ENCODE measurements around the gene EMD. TPM values are rescaled to one million over a fixed set of nuclear protein-coding genes. Genes with fewer than 3 reads are reported as not detected.

Gene EMD
- total RNA-seq, 1 donor from 2014 or later: 55.6 TPM

- H3K27ac ChIP-seq (replicated peaks): no peak overlapping the region
- DNase-seq: no peak
- intact Hi-C loops (cut with micrococcal nuclease): no loop called here
- no peaks in the 10 kb centered on the region for H3K27me3 ChIP-seq (ENCODE audit: low read depth)
- H3K4me3 ChIP-seq: peak overlapping the region; percentile 83
- H3K9me3 ChIP-seq (replicated peaks): no peaks in the 10 kb centered on the region
- TF ChIP-seq, protein P1, sequence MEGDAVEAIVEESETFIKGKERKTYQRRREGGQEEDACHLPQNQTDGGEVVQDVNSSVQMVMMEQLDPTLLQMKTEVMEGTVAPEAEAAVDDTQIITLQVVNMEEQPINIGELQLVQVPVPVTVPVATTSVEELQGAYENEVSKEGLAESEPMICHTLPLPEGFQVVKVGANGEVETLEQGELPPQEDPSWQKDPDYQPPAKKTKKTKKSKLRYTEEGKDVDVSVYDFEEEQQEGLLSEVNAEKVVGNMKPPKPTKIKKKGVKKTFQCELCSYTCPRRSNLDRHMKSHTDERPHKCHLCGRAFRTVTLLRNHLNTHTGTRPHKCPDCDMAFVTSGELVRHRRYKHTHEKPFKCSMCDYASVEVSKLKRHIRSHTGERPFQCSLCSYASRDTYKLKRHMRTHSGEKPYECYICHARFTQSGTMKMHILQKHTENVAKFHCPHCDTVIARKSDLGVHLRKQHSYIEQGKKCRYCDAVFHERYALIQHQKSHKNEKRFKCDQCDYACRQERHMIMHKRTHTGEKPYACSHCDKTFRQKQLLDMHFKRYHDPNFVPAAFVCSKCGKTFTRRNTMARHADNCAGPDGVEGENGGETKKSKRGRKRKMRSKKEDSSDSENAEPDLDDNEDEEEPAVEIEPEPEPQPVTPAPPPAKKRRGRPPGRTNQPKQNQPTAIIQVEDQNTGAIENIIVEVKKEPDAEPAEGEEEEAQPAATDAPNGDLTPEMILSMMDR (IDR thresholded peaks at IDR 0.05; ENCODE audit: borderline replicate concordance): no peak
- peaks cover 31% of the 10 kb centered on the region for H3K4me1 ChIP-seq
- peaks cover 18% of the 10 kb centered on the region for H3K36me3 ChIP-seq
Observed at GRCh38 chrX:154429711-154430110, 50.6 kb downstream of the EMD start.

GRCh38 chrX:154430479-154430878, 51.4 kb downstream of the EMD start:
- Histone ChIP-seq H3K27ac (replicated peaks) (peak overlapping the region; percentile 40), H3K36me3 (peaks cover 20% of the 10 kb centered on the region), H3K27me3 (ENCODE audit: low read depth) (no peaks in the 10 kb centered on the region), H3K4me3 (no peak overlapping the region), H3K9me3 (replicated peaks) (no peaks in the 10 kb centered on the region), H3K4me1 (peaks cover 31% of the 10 kb centered on the region)
- no peak for DNase-seq
- TF ChIP-seq, protein P1 (IDR thresholded peaks at IDR 0.05; ENCODE audit: borderline replicate concordance): no peak
- intact Hi-C loops (cut with micrococcal nuclease): no loop called here

- Histone ChIP-seq H3K9me3 (replicated peaks) (no peaks in the 10 kb centered on the region), H3K27me3 (ENCODE audit: low read depth) (no peaks in the 10 kb centered on the region), H3K4me3 (no peak overlapping the region), H3K27ac (replicated peaks) (peak overlapping the region; percentile 40), H3K36me3 (peaks cover 25% of the 10 kb centered on the region), H3K4me1 (peaks cover 31% of the 10 kb centered on the region)
- intact Hi-C loops (cut with micrococcal nuclease): no loop called here
- DNase-seq: no peak
- TF ChIP-seq, protein P1 (IDR thresholded peaks at IDR 0.05; ENCODE audit: borderline replicate concordance): no peak
Observed at GRCh38 chrX:154430916-154431315, 51.8 kb downstream of the EMD start.

Other genes starting within 250 kb of the EMD start
- not detected for gene OPN1LW, start 235.1 kb upstream of the EMD start, total RNA-seq
- gene OPN1MW, start 196.7 kb upstream of the EMD start, total RNA-seq: not detected
- not detected for gene OPN1MW2, start 159.5 kb upstream of the EMD start, total RNA-seq
- gene OPN1MW3, start 121.7 kb upstream of the EMD start, total RNA-seq: not detected
- not detected for gene TEX28, start 84.2 kb upstream of the EMD start, total RNA-seq
- gene TKTL1, start 83.5 kb upstream of the EMD start, total RNA-seq: 11.7 TPM
- 225 TPM for gene FLNA, start 4.7 kb upstream of the EMD start, total RNA-seq
- gene RPL10, start 19.1 kb downstream of the EMD start, total RNA-seq: 1,850 TPM
- gene DNASE1L1, start 30.0 kb downstream of the EMD start, total RNA-seq: 56.3 TPM
- 39.8 TPM for gene TAFAZZIN, start 32.2 kb downstream of the EMD start, total RNA-seq
- gene ATP6AP1, start 49.4 kb downstream of the EMD start, total RNA-seq: 84.1 TPM
- gene GDI1, start 57.9 kb downstream of the EMD start, total RNA-seq: 79.3 TPM
- gene FAM50A, start 64.8 kb downstream of the EMD start, total RNA-seq: 41.1 TPM
- gene PLXNA3, start 79.0 kb downstream of the EMD start, total RNA-seq: 16.6 TPM
- gene LAGE3, start 100.0 kb downstream of the EMD start, total RNA-seq: 18.0 TPM
- 60.2 TPM for gene UBL4A, start 107.3 kb downstream of the EMD start, total RNA-seq
- 10.4 TPM for gene SLC10A3, start 111.3 kb downstream of the EMD start, total RNA-seq
- 52.0 TPM for gene FAM3A, start 136.9 kb downstream of the EMD start, total RNA-seq
- gene G6PD, start 167.6 kb downstream of the EMD start, total RNA-seq: 10.9 TPM
- 14.8 TPM for gene IKBKG, start 168.3 kb downstream of the EMD start, total RNA-seq
- gene CTAG1A, start 205.8 kb downstream of the EMD start, total RNA-seq: not detected
- not detected for gene CTAG1B, start 240.0 kb downstream of the EMD start, total RNA-seq